Heart left ventricle (tissue), 16 donors: ENCODE results near the gene DTNB. TPM values are rescaled to one million over a fixed set of nuclear protein-coding genes. Genes with fewer than 3 reads are reported as not detected.

ENCODE experiments used
- ATAC-seq, 4 donors: fragments of 200-7000 bp; cut with Tn5 transposase; one replicate each; pipeline ENCODE4 v1.9.1; 2020 to 2022; ENCODE audit warnings: moderate library complexity in 4 of 4, mild to moderate bottlenecking in 3 of 4, moderate number of reproducible peaks in 1 of 4
- DNase-seq, 5 donors: peaks; one replicate each; pipeline ENCODE4 v3.0.0-alpha.2; 2020
- H3K27ac ChIP-seq, 12 donors: fragments of 200-600 bp; sonication (generic) in 4 of 12; one replicate each; pipeline versions ENCODE4 v1.5.0 to v1.8.0; 2016 to 2022; ENCODE audit warnings: mild to moderate bottlenecking in 2 of 12
- H3K27me3 ChIP-seq, 9 donors: fragments of 200-600 bp; sonication (generic) in 2 of 9; one replicate each; pipeline versions ENCODE4 v1.5.1 to v1.8.0; 2016 to 2022; ENCODE audit warnings: mild to moderate bottlenecking in 3 of 9
- H3K36me3 ChIP-seq, 9 donors: fragments of 200-600 bp; sonication (generic) in 2 of 9; one replicate each; pipeline versions ENCODE4 v1.5.0 to v1.8.0; 2018 to 2022; ENCODE audit warnings: mild to moderate bottlenecking in 2 of 9
- H3K4me1 ChIP-seq, 12 donors: fragments of 200-600 bp; sonication (generic) in 4 of 12; one replicate each; pipeline versions ENCODE4 v1.5.0 to v1.8.0; 2016 to 2022; ENCODE audit warnings: mild to moderate bottlenecking in 3 of 12
- H3K4me3 ChIP-seq, 12 donors: fragments of 200-600 bp; sonication (generic) in 4 of 12; one replicate each; pipeline versions ENCODE4 v1.5.0 to v1.8.0; 2017 to 2022; ENCODE audit warnings: mild to moderate bottlenecking in 9 of 12, moderate library complexity in 4 of 12
- H3K9me3 ChIP-seq, 12 donors: fragments of 200-600 bp; sonication (generic) in 4 of 12; one replicate each; pipeline versions ENCODE4 v1.5.0 to v1.8.0; 2016 to 2022; ENCODE audit warnings: mild to moderate bottlenecking in 1 of 12
- POLR2A ChIP-seq, 2 donors: fragments of 450-650 bp; IDR thresholded peaks; one replicate each; pipeline ENCODE4 v1.6.1; 2017; ENCODE audit warnings: antibody characterized with exemption in 2 of 2, mild to moderate bottlenecking in 2 of 2, moderate library complexity in 2 of 2
- WGBS, 4 donors: extraction: QIAGEN DNeasy Blood & Tissue Kit in 2 of 4; methylation state at CpG; one replicate each; pipeline versions ENCODE4 v1.1.5 to v1.1.7; 2013 to 2018; 5-methylcytosine and 5-hydroxymethylcytosine counted together
- intact Hi-C, 10 donors: fragments of 100-400 bp; cut with DNase I; formaldehyde crosslinking; loops; one replicate each; pipeline versions ENCODE4 v1.11.1 to v1.14.2; 2022
- polyA plus RNA-seq, 2 donors: library from polyadenylated mRNA; stranded (reverse); fragments of 200-250 nt; gene quantifications; one replicate each; pipeline ENCODE4 v1.2.3, GENCODE V29; 2013
- total RNA-seq, 9 donors: library from RNA; depleted of rRNA in 2 of 9; stranded (reverse); fragments of >200 nt in 2 of 9; fragmentation: NEBNext Ultra II Directional in 3 of 9; extraction: Animal tissue kit (Norgen Biotek cat#: 25700) in 3 of 9; gene quantifications; one replicate each; pipeline versions ENCODE4 v1.1.0 to v1.2.4, GENCODE V29; 2016 to 2023
- TF ChIP-seq, protein P1 (sequence below), 12 donors: fragments of 200-600 bp; sonication (generic) in 4 of 12; IDR thresholded peaks; one replicate each; pipeline versions ENCODE4 v1.5.0 to v1.8.0; 2018 to 2022; ENCODE audit warnings: antibody characterized with exemption in 12 of 12, mild to moderate bottlenecking in 5 of 12
- donor health status: ischemic (EF 13 %, LVEDD 7.1; RV severe dilation, severe dysfunction).
- donor health status: healthy with polysubstance abuse.
- donor health status: DM: no; HTN: yes; CAD: no.
- donor health status: DM: no; HTN: no; CAD: no.
- donor health status: ischemic (EF 25% LVEDD 6.9; RV normal size, moderate dysfunction).
- donor health status: ischemic (EF 25% LVEDD 5.7; RV mildly dilated, moderate dysfunction).
- donor health status: healthy.
- donor health status: DM: yes; HTN: yes; CAD: no.
- donor health status: ischemic (EF 35%, LVEDD 5.7; RV mildly dilated, moderate dysfunction).
- donor health status: nonischemic (EF 11% LVEDD 7.7; RV severe dilation, severe dysfunction).
- donor health status: DM: yes; HTN: yes; CAD: no.
- donor health status: PGD.
- donor health status: ischemic (EF 29% LVEDD 5.4; RV normal size, mild dysfunction).
- donor health status: nonischemic (EF 23%, LVEDD 6.1; RV moderate dilation, normal function).

Gene DTNB
- total and polyA plus RNA-seq, 11 donors, result 2.5 to 17.3 (median 5.6) TPM

DNA sequence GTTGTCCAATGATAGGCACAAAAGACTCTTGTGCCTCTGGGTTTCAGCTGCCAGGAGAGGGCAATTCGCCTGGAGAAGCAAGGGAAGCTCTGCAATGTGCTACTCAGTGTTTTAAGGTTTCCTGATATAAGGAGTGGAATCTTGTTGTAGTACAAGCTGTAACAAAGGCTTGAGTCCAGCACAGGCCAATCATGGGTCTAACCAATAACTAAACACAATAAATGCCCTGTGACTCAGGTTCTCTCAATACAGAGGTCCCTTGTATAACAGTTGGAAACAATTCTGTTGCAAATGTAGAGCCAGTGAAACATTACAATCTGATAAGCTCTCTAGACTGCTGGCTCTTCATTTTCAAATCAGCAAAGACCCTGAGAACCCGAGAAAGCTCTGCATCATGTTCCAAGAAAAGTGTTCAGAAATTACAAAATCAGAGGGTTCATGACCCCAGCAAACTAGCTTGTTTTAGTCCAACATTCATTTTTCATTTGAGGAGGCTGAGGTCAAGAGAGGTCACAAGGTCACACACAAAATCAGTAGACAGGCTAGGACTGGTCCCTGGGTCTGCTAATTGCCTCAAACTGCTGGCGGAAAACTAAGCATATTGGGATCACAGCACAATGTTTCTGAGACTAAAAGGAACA lies 272.7 kb downstream of the DTNB start:
- DNase-seq (no peak), ATAC-seq (no peak)
- no peaks in the 10 kb centered on the region for H3K9me3 ChIP-seq
- intact Hi-C loops, result no loop called here
- no peak overlapping the region for H3K27ac ChIP-seq
- no peaks in the 10 kb centered on the region for H3K4me1 ChIP-seq
- no peak overlapping the region for H3K4me3 ChIP-seq
- WGBS, 4 donors, result 90 to 98% (median 95%) methylated on average over 3 of the region's 3 CpGs
- H3K36me3 ChIP-seq, result no peaks in the 10 kb centered on the region
- TF ChIP-seq, protein P1, sequence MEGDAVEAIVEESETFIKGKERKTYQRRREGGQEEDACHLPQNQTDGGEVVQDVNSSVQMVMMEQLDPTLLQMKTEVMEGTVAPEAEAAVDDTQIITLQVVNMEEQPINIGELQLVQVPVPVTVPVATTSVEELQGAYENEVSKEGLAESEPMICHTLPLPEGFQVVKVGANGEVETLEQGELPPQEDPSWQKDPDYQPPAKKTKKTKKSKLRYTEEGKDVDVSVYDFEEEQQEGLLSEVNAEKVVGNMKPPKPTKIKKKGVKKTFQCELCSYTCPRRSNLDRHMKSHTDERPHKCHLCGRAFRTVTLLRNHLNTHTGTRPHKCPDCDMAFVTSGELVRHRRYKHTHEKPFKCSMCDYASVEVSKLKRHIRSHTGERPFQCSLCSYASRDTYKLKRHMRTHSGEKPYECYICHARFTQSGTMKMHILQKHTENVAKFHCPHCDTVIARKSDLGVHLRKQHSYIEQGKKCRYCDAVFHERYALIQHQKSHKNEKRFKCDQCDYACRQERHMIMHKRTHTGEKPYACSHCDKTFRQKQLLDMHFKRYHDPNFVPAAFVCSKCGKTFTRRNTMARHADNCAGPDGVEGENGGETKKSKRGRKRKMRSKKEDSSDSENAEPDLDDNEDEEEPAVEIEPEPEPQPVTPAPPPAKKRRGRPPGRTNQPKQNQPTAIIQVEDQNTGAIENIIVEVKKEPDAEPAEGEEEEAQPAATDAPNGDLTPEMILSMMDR (IDR thresholded peaks at IDR 0.05), result no peak
- no peak for TF ChIP-seq POLR2A (IDR thresholded peaks at IDR 0.05)
- H3K27me3 ChIP-seq, result no peaks in the 10 kb centered on the region

DNA sequence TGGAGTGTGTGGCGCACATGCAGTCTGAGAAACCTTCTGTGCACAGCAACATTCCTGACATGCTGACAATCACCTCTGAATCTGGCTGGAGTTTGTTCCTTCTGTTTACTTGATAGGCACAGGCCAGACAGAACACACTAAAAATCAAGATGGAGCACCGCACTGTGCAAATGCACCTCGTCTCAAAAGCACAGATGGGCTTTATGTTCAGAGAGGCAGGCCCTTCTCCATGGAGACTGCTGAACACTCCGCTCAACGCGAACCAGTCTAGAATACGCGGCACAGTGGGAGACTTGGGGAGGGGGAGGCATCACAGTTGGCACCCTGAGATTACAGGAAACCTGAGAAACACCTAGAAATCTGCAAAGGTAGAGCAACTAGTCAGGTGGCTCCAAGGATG lies 273.2 kb downstream of the DTNB start:
- TF ChIP-seq, protein P1 (IDR thresholded peaks at IDR 0.05), result no peak
- no peak for TF ChIP-seq POLR2A (IDR thresholded peaks at IDR 0.05)
- WGBS, 4 donors, result 94 to 97% (median 96%) methylated on average over 8 of the region's 8 CpGs
- no peak for DNase-seq
- ATAC-seq, result no peak
- H3K27me3 ChIP-seq, result no peaks in the 10 kb centered on the region
- H3K4me1 ChIP-seq, result no peaks in the 10 kb centered on the region
- no peak overlapping the region for H3K27ac ChIP-seq
- H3K36me3 ChIP-seq, result no peaks in the 10 kb centered on the region
- intact Hi-C loops, result no loop called here
- H3K9me3 ChIP-seq, result no peaks in the 10 kb centered on the region
- no peak overlapping the region for H3K4me3 ChIP-seq

DNA sequence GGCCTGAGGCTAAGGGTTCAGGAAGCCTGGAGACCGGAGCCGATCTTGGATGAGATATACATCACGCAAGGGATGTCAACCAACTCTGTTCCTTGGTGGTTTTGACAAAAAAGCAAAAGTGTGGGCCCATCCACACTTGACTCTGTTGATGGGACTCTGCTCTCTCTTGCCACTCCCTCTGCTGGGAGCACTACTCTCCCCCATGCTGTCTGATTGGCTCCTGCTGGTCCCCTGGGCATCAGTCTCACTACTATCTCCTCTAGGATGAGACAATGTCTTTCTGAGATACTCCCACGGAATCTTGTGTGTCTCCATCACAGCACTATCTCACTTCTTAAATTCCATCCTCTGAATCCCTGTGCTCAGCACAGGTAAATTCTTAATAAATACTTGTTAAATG lies 274.8 kb downstream of the DTNB start:
- no peak for TF ChIP-seq POLR2A (IDR thresholded peaks at IDR 0.05)
- TF ChIP-seq, protein P1 (IDR thresholded peaks at IDR 0.05), result no peak
- H3K9me3 ChIP-seq, result no peaks in the 10 kb centered on the region
- ATAC-seq (no peak), DNase-seq (no peak)
- H3K4me3 ChIP-seq, result no peak overlapping the region
- H3K27me3 ChIP-seq, result no peaks in the 10 kb centered on the region
- intact Hi-C loops, result no loop called here
- H3K4me1 ChIP-seq, result no peaks in the 10 kb centered on the region
- H3K27ac ChIP-seq, result no peak overlapping the region
- H3K36me3 ChIP-seq, result no peaks in the 10 kb centered on the region
- WGBS, 4 donors, result 87 to 93% (median 91%) methylated on average over 4 of the region's 4 CpGs

DNA sequence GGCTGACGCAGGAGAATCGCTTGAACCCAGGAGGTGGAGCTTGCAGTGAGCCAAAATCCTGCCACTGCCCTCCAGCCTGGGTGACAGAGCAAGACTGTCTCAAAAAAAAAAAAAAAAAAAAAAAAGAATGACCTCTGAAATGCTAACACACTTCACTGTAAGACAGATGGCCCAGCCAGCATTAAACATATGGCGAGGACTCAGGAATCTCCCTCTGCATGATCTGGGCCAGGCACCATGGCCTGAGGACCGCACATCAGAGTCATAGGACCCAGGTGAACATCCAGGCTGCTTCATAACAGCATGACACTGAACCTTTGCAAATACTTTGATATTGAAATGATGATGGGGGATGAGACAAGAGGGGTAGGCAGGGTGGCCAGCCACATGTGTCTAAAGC lies 275.6 kb downstream of the DTNB start:
- no peaks in the 10 kb centered on the region for H3K36me3 ChIP-seq
- 95 to 98% (median 96%) methylated on average over 4 of the region's 4 CpGs for WGBS, 4 donors
- no peak for DNase-seq
- no peak for TF ChIP-seq POLR2A (IDR thresholded peaks at IDR 0.05)
- TF ChIP-seq, protein P1 (IDR thresholded peaks at IDR 0.05), result no peak
- no peaks in the 10 kb centered on the region for H3K9me3 ChIP-seq
- no peaks in the 10 kb centered on the region for H3K4me1 ChIP-seq
- ATAC-seq, result no peak
- no peaks in the 10 kb centered on the region for H3K27me3 ChIP-seq
- no peak overlapping the region for H3K27ac ChIP-seq
- intact Hi-C loops, result no loop called here
- no peak overlapping the region for H3K4me3 ChIP-seq
